Measurements from ENCODE around the gene LIPN. TPM values are rescaled to one million over a fixed set of nuclear protein-coding genes. Genes with fewer than 3 reads are reported as not detected.

Gene LIPN
- total and polyA plus RNA-seq, 2 donors (not counting 1 experiment from before 2014, with no cell fraction given), result not detected

- Histone ChIP-seq H3K4me3 (replicated peaks in 1 of 4; ENCODE audit: control extremely low read depth in 1 of 4, insufficient read depth in 1 of 4, low read depth in 3 of 4, low read length in 4 of 4) (no peak overlapping the region), H3K9ac (ENCODE audit: insufficient read depth, low read length) (no peak overlapping the region), H3K36me3 (ENCODE audit: control insufficient read depth, insufficient read depth, low read length) (no peaks in the 10 kb centered on the region), H3K27ac (ENCODE audit: insufficient read depth, low read length) (no peak overlapping the region), H2AFZ (ENCODE audit: low read length) (no peak overlapping the region), H4K20me1 (ENCODE audit: control insufficient read depth, extremely low read depth, insufficient read depth, low read length) (no peaks in the 10 kb centered on the region), H3K79me2 (ENCODE audit: control insufficient read depth, insufficient read depth, low read length) (no peaks in the 10 kb centered on the region), H3K27me3 (ENCODE audit: control insufficient read depth, insufficient read depth, low read length) (peaks cover 4% of the 10 kb centered on the region), H3K4me1 (ENCODE audit: control insufficient read depth, extremely low read depth, insufficient read depth, low read length) (no peaks in the 10 kb centered on the region), H3K4me2 (ENCODE audit: extremely low read depth, insufficient read depth, low read length) (no peak overlapping the region), H3K9me3 (ENCODE audit: control insufficient read depth, insufficient read depth, low read depth, low read length) (no peaks in the 10 kb centered on the region)
- no peak for DNase-seq (ENCODE audit: low read depth in 2 of 2)
- TF ChIP-seq CTCF (conservative IDR thresholded peaks at IDR 0.05 in 1 of 2, IDR thresholded peaks at IDR 0.05 in 1 of 2; ENCODE audit: low read depth in 1 of 2, low read length in 2 of 2), result no peak
- no peak for TF ChIP-seq EZH2 (IDR thresholded peaks at IDR 0.05; ENCODE audit: low read length, missing control alignments)
Observed at GRCh38 chr10:88725798-88726197, 34.0 kb upstream of the LIPN start.

DNA sequence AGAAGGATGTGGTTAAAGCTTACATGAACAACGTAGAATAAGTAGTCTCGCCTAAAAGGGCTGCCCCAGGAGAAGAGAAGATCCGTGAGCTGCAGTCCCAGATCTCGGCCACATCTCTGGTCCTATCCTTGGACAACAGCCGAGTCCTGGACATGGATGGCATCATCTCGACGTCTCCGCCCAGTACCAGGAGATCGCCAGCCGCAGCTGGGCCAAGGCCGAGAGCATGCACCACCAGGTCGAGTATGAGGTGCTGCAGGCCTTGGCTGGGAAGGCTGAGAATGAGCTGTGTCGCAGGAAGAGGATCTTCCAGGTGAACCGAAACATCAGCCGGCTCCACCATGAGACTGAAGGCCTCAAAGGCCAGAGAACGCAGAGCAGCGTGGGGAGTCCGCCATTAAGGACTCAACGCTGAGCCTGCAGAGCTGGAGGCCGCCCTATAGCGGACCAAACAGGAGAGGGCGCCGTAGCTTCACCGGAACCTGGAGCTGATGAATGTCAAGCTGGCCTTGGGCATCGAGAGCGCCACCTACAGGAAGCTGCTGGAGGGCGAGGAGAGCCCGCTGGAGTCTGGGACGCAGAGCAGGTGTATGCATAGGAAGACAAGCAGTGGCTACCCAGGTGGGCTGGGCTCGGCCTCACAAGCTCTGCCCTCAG is 31.6 kb upstream of the LIPN start:
- Histone ChIP-seq H3K79me2 (ENCODE audit: control insufficient read depth, insufficient read depth, low read length) (no peaks in the 10 kb centered on the region), H3K4me3 (replicated peaks in 1 of 4; ENCODE audit: control extremely low read depth in 1 of 4, insufficient read depth in 1 of 4, low read depth in 3 of 4, low read length in 4 of 4) (no peak overlapping the region), H3K9ac (ENCODE audit: insufficient read depth, low read length) (no peak overlapping the region), H4K20me1 (ENCODE audit: control insufficient read depth, extremely low read depth, insufficient read depth, low read length) (no peaks in the 10 kb centered on the region), H3K4me1 (ENCODE audit: control insufficient read depth, extremely low read depth, insufficient read depth, low read length) (no peaks in the 10 kb centered on the region), H3K36me3 (ENCODE audit: control insufficient read depth, insufficient read depth, low read length) (no peaks in the 10 kb centered on the region), H2AFZ (ENCODE audit: low read length) (no peak overlapping the region), H3K27ac (ENCODE audit: insufficient read depth, low read length) (no peak overlapping the region), H3K27me3 (ENCODE audit: control insufficient read depth, insufficient read depth, low read length) (peaks cover 4% of the 10 kb centered on the region), H3K4me2 (ENCODE audit: extremely low read depth, insufficient read depth, low read length) (no peak overlapping the region), H3K9me3 (ENCODE audit: control insufficient read depth, insufficient read depth, low read depth, low read length) (no peaks in the 10 kb centered on the region)
- TF ChIP-seq CTCF (conservative IDR thresholded peaks at IDR 0.05 in 1 of 2, IDR thresholded peaks at IDR 0.05 in 1 of 2; ENCODE audit: low read depth in 1 of 2, low read length in 2 of 2) (peak; percentile 6 to 24), EZH2 (IDR thresholded peaks at IDR 0.05; ENCODE audit: low read length, missing control alignments) (no peak)
- DNase-seq (ENCODE audit: low read depth in 2 of 2), result no peak

DNA sequence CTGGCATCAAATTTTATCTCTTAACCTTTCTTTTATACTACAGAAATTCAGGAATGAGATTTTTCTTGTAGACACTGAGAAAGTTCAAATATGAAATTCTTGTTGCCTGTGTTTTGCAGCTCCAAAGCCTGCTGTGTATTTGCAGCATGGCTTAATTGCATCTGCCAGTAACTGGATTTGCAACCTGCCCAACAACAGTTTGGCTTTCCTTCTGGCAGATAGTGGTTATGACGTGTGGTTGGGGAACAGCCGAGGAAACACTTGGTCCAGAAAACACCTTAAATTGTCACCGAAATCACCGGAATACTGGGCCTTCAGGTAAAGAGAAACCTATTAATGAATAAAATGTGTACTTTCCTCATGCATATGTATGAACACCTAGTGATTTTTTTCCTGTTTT is 29.0 kb upstream of the LIPN start:
- no peaks in the 10 kb centered on the region for H3K4me1 ChIP-seq (ENCODE audit: control insufficient read depth, extremely low read depth, insufficient read depth, low read length)
- H3K36me3 ChIP-seq (ENCODE audit: control insufficient read depth, insufficient read depth, low read length), result no peaks in the 10 kb centered on the region
- H3K27me3 ChIP-seq (ENCODE audit: control insufficient read depth, insufficient read depth, low read length), result peaks cover 4% of the 10 kb centered on the region
- no peak overlapping the region for H3K4me3 ChIP-seq (replicated peaks in 1 of 4; ENCODE audit: control extremely low read depth in 1 of 4, insufficient read depth in 1 of 4, low read depth in 3 of 4, low read length in 4 of 4)
- no peaks in the 10 kb centered on the region for H3K9me3 ChIP-seq (ENCODE audit: control insufficient read depth, insufficient read depth, low read depth, low read length)
- no peak overlapping the region for H3K4me2 ChIP-seq (ENCODE audit: extremely low read depth, insufficient read depth, low read length)
- no peak for DNase-seq (ENCODE audit: low read depth in 2 of 2)
- no peak overlapping the region for H3K27ac ChIP-seq (ENCODE audit: insufficient read depth, low read length)
- no peak overlapping the region for H2AFZ ChIP-seq (ENCODE audit: low read length)
- no peak overlapping the region for H3K9ac ChIP-seq (ENCODE audit: insufficient read depth, low read length)
- H3K79me2 ChIP-seq (ENCODE audit: control insufficient read depth, insufficient read depth, low read length), result no peaks in the 10 kb centered on the region
- no peaks in the 10 kb centered on the region for H4K20me1 ChIP-seq (ENCODE audit: control insufficient read depth, extremely low read depth, insufficient read depth, low read length)
- TF ChIP-seq CTCF (conservative IDR thresholded peaks at IDR 0.05 in 1 of 2, IDR thresholded peaks at IDR 0.05 in 1 of 2; ENCODE audit: low read depth in 1 of 2, low read length in 2 of 2) (no peak), EZH2 (IDR thresholded peaks at IDR 0.05; ENCODE audit: low read length, missing control alignments) (no peak)
